GM18873 (cell line): ENCODE measurements around the gene VSIG10L2.
"Not testable (repeated sequence)": the region's sequence is repeated elsewhere in the genome, so short reads cannot be mapped to it uniquely, and the experiment has no call there.

Experiments used
- ATAC-seq: cut with Tn5 transposase; IDR thresholded peaks from one replicate; pipeline ENCODE4 v1.9.1; 2021; ENCODE audit warnings: mild to moderate bottlenecking, moderate library complexity, moderate number of reproducible peaks; ENCODE audit not compliant: unreplicated experiment, low FRiP score

VSIG10L2 gene

DNA sequence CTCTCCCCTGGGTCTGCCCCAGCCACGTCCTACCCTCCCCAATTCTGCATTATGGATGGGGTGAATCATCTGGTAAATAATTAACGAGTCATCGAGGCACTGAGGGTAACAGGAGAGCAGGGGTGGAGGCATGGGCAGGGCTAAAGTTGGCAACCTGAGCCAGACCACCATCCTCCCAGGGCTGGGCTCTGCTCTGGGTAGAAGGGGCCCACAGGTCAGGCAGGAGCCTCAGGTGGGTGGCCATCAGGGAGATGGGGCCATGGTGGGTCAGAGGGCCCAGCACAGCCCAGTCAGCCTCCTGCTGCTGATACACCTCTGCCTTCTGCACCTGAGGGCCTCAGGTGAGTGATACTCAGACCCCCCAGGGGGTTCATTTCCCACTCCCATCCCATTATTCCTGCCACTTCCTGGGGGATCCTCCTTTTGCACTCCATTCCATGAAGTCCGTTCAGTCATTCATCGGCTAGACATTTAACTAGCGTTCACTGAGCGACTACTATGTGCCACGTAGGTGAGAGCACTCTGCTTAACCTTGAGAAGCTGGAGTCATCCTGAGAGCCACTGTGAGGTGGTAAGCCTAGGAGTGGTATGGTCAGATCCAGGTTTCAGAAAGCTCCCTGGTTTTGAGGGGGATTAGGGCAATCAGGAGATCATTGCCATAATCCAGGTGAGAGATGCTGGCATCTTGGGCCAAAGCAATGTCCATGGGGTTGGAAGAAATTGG is at the start of gene VSIG10L2:
Gene VSIG10L2 (plus strand): TSS at position 248 of the 724 bp plus-strand sequence. CDS start 12 bp downstream, at position 260.
- ATAC-seq = no peak

DNA sequence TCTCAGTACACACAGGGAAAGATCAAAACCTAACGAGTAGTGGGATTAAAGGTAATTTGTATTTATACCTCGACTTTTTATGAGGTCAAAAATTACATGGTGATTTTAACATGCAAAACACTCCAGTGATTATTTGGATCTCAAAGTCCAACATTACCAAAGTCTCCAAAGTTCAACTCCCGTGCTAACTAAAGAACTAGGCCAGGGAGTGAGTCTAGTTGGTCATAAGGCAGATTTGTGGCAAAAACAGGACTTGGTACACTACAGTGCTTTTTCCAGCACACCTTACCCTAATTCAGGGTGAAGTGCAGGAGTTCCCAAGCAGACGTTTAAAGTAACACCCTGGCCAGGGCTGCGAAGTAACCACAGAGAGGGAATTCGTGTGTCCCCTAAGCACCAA is 44.0 kb upstream of the VSIG10L2 start:
- no peak for ATAC-seq

DNA sequence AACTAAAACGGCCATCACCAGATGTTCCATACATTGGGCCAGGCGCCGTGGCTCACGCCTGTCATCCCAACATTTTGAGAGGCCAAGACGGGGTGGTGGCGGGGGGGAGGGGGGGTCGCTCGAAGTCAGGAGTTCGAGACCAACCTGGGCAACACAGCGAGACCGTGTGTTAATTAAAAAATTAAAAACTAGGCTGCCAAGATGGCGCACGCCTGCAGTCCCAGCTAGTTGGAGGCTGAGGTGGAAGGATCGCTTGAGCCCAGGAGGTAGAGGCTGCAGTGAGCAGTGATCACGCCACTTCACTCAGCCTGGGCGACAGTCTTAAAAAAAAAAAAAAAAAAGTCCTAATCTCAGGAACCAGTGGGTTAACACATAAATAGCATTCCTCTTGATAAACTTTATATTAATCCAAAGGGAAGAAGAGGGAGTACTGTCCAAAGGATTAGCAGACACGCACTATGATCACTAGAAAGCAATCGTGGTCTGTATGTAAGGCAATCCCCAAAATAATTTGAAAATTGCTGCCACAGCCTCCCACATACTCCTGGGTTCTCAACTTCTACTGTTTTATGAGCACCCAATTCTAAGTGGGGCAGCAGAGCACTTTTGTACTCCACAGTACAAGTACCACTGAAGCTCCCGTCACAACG is 43.4 kb upstream of the VSIG10L2 start:
- peak; percentile 7 for ATAC-seq

DNA sequence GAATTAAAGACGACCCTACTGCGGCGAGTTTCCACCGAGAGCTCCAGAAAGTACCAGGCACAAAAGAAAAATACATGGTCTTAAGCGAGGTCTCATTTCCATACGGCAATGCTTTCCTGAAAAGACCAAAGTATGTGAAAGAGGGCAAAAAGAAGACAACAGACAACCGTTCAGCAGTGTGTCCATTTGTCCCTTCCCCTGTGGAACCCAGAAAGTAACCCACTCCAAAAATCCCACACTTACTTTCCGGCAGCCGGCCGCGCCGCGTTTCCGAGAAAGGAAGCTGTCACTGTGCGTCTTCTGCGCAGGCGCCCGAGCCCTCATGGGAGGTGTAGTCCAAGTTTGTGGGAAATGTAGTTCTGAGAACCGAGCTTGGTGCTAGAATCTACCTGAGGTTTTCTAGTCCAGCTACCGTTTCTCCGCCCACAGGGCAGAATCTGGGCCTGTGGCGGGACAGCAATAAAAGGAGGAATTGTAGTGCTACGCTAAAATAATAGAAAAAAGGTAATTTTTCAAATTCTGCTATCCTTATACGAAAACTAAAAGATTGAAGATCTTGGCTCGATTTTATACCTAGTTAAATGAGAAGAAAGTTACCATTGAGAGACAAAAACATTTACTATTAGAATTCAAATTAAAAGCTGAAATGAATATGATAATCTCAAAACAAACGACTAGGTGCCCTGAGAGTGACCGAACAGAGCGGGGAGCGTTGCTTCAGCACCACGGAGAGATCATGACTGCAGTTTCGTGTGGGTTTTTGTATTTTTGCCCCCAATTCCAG is 42.7 kb upstream of the VSIG10L2 start, which contains the start of gene PUS3:
Gene PUS3 (minus strand): TSS at position 280 of the 784 bp plus-strand sequence. CDS start 6,922 bp downstream, outside the sequence.
- ATAC-seq = peak; percentile 97

DNA sequence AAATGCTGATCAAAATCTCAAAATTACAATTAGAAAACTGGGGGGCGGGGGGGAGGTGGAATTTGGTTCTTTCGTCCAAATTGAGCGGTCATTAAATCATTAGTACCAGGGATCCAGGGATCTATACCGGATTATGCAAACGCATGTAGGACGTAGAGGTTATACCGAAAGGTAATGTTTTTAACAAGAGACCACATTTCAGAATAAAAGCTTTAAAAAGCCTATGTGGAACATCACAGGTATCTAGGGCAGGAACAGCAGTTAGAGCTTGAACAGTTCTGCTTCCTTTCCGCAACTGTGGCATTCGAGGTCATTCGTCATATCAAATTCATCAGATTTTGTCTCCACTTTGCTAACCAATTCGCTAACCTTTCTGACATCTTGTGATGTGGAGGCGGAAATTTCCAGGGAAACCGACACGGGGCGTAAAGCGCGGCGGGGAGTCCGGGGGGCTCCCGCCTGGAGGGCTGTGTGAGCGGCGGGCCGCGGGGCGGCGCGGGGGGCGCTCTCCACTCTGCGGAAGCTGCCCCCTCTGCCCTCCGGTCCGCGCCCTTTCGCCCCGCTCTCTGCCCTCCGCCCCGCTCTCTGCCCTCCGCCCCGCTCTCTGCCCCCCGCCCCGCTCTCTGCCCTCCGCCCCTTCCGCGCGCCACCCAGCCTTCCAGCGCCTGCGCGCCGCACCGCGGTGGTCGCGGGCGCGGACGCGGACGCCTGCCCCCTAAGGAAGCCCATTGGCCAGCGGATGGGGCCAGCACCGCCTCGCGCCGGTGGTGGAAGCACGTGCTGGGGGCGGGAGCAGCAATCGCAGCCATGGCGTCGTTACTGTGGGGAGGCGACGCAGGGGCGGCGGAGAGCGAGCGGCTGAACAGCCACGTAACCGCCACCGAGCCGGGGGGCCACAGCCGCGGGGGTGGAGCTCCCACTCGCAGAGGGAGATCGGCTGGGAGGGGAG is 41.9 kb upstream of the VSIG10L2 start, which contains the start of gene DDX25:
Gene DDX25 (plus strand): TSS at position 798 of the 949 bp plus-strand sequence. CDS start 10 bp downstream, at position 808.
- ATAC-seq = no peak

DNA sequence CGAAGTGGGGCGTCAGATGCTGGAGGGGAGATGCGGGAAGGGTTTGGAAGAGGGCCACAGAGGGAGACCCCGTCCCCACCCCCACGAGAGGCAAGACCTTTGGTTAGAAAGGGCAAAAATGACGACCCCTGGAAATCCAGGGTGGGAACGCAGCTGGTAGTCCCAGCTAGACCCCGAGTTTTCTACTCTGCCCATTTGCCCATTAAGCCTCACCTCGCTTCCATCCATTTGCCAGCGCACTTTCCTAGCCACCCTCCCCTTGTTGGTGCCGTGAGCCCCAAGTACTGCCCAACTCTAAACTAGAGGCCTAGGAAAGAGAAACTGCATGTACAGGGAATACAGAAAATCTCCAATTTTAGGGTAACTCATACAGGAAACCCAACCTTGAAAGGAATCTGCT is 41.2 kb upstream of the VSIG10L2 start:
- ATAC-seq = no peak

DNA sequence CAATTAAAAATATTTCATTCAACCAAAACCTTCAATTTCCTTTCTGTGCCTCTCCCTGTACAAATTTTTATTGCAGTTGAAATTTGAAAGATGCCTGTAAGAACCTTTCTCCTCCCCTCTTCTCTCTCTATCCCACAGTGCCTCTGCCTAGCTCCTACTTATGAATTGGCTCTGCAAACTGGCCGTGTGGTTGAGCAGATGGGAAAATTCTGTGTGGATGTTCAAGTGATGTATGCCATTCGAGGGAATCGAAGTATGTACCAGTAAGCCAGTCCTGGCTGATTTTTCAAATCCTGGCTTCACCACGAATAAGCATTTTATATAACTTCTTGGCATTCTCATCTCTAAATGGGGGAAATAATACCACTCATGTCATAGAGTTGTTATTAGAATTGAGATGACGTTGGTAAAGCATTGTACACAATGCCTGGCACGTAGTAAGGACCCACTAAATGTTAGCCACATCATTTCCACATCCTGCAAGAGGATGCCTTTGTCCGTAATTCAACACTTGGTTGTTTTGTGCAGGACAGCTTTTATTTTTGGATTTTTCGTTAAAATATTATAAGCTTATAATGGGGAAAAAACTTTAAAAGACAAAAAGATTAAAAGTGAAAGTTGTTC is 35.5 kb upstream of the VSIG10L2 start:
- no peak for ATAC-seq

DNA sequence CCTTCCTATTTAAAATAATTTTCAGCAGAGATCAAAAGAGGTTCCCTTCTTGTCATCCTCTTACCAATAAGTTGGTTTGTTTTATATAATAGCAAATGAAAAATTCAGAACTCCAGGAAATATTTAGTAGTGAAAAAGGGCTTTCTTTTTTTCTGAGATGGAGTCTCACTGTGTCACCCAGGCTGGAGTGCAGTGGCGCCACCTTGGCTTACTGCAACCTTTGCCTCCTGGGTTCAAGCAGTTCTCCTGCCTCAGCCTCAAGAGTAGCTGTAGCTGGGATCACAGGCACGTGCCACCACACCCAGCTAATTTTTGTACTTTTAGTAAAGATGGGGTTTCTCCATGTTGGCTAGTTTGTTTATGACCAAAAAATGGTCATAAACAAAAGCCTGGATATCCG is 31.2 kb upstream of the VSIG10L2 start:
- not testable (repeated sequence) for ATAC-seq

DNA sequence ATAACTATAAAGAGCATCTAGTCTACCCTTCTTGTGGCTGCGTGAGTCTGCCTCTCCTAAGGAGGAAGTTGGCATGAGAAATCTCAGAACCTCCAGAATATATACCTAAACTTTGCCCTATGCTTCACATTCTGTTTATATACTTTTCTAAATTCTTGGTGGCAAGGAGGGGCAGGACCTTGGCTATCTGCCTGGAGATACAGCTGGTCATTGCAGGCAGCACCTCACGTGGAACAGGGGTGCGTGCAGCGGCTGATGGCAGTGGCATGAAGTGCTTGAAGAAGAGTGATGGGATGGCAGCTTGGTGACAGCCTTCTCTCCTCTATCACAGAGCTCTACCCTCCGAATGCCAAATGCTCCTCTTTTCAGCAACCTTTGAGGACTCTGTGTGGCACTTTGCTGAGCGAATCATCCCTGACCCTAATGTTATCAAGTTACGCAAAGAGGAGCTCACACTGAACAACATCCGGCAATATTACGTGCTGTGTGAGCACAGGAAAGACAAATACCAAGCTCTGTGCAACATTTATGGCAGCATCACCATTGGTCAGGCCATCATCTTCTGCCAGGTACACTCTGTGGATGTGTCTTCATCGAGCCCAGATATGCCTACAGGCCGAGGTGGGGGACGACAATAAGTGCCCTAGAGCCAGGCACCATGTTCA is 29.0 kb upstream of the VSIG10L2 start:
- no peak for ATAC-seq

DNA sequence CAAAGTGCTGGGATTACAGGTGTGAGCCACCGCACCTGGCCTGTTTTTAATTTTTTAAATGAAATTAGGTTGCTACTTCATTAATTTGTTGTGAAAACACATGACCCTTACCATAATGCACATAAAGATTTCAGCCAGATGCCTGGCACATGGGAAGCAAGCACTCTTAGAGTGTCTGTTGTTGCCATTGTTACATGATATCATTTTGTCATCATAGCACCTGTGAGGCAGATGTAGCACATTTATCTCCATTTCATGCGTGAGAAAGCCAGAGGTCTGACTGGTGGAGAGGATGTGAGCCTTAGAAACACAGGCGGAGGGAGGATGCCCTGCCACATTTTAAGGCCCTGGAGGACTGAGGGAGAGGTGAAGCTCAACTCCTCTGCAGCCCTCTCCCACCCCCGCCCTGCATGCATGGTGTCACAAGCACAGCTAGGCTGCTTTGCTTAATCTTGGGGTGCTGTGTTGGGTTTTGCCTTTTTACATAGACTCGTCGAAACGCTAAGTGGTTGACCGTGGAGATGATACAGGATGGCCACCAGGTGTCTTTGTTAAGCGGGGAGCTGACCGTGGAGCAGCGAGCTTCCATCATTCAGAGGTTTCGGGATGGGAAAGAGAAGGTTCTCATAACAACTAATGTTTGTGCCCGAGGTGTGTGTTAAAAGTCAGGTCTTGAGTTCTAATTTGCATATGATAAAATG is 27.6 kb upstream of the VSIG10L2 start:
- no peak for ATAC-seq

DNA sequence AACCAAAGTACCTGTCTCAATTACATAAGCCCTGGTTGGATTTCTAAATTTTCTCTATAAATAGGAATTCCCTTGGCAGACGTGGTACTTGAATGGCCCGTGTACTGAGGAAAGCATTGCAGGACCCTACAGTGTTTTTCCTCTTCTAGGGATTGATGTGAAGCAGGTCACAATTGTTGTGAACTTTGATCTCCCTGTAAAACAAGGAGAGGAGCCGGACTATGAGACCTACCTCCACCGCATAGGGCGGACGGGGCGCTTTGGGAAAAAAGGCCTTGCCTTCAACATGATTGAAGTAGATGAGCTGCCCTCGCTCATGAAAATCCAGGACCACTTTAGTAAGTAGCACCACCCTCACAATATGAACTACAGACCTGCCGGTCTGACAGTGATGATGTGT is 24.8 kb upstream of the VSIG10L2 start:
- ATAC-seq = no peak

DNA sequence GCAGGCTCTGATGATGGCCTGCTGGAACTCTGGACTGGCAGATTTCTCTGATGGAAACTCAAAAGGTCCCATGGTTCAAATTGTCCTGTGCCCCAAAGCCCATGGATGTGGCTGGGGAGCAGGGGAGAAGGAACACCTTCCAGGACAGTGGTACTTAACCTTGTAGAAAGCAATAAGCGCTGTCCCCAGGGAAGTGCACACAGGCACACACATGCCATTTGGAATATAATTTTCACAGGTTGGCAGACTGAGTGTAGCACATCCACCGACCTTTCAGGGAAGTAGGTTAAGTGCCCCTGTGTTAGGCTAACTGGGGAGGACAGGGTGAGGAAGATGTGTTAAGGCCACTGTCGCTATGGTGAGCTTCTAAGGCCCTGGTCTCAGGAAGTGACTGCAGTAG is 23.7 kb upstream of the VSIG10L2 start:
- no peak for ATAC-seq

DNA sequence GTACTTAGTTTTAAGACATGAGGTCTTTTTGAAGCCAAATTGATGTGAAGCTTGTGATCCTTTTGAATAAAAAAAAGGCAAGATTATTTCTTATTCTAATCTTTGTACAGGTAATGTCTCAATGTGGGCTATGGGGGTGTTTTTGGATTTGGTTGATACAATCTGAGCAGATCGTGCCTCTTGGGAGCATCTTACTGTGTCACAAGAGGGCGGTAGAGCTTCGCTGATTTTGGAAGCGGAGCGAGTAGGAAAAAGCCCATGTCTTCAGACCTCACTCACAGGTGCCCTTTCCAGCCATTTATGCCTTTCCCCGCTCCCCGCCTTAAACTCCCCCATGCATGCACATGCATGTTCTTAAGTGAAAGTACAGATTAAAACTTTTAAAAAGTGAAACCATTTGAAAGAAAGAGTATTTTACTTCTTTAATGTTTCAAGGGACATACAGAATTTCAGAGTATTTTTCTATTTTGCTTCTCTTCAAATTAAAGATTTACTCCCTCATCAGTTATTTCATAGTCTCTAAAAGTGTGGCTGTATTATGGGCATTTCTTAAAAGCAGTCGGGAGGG is 22.7 kb upstream of the VSIG10L2 start:
- no peak for ATAC-seq

DNA sequence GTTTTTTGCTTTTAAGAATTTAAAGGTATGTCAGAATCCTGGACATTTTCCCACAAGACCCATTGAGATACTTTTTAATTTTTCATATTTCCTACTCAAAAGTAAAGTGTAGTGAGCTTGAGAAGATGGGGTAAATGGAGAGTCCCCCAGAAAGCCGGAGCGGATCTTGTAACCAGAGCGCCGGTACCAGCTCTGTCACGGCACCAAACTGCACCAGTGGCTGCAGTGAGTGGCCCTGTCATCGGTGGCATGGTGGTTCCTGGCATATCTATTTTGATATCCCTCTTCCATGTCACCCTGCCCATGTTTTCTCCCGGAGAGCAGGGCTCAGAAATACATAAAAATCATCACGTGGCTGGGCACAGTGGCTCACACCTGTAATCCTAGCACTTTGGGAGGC is 22.2 kb upstream of the VSIG10L2 start:
- ATAC-seq = no peak

DNA sequence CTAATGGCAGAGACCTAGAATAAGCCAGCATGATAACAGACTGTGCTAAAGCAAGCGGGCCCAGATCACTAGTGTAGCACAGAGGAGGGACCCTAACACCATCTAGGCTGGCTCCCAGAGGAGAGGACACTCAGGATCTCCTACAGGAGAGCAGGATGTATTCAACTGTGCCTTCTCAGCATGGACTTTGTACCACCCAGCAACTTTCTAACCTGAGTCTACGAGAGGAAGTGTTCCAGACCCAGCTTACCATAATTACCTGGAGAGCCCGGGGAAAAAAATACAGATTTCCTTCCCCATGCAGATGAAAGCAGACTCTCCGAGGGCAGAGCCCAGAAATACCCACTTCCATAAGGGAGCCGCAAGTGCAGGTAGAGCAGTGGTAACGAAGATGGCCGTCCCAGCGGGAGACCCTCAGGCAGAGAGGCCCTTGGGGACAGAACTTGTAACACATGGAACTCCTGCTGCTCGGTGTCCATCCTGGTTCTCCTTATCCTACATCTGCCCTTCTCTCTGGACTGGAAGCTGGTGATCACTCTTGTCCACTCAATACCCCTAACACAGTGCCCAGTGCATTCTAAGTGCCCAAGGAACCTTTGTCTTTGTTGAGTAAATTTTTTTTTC is 21.3 kb upstream of the VSIG10L2 start:
- ATAC-seq = no peak

DNA sequence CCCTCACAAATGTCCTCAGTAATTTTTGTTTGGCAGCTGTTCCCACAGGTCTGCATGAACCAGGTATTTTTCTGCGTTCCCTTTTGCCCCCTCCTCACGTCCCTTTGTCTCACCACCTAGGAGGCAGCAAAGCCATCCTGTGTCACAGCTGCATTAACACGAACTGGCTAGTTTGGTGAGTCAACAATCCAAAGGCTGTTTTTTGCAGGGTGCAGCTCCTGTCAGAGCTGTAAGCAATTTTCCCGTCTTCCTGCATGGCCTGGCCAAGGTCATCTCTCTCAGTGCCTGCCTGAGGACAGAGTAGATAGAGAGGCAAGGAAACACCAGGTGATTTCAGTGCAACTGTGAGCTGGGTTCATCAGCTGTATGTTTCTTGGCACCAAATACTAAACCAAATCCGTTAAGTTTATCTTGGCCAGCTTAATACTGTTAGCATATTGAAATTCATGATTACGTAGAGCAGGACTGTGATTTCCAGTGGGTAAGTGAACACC is 20.6 kb upstream of the VSIG10L2 start:
- no peak for ATAC-seq

DNA sequence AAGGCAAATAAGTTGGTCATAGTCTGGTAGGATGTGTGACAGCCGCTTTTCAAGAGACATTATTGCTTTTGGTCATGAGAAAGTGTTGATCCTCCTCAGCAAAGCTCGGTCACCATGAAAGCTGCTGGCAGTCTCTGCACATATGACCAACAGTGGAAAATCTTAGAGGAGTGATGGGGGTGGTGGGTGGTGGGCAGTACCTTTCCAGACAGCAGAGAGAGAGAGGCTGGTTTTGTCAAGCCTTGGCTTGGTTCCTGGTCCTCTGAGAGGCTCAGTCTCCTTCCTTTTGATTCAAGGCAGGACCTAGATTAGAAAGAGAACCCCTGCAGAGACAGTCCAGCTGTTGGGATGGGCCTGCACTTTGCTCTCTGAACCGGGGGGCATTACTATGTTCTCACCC is 20.0 kb upstream of the VSIG10L2 start:
- ATAC-seq = no peak
